GM18517 (cell line): ENCODE measurements around the gene AFAP1L1.
"Not testable (repeated sequence)": the region's sequence is repeated elsewhere in the genome, so short reads cannot be mapped to it uniquely, and the experiment has no call there.

Source experiments
- ATAC-seq: cut with Tn5 transposase; IDR thresholded peaks from one replicate; pipeline ENCODE4 v1.9.1; 2021; ENCODE audit warnings: mild to moderate bottlenecking, moderate library complexity; ENCODE audit not compliant: unreplicated experiment

Gene AFAP1L1

GRCh38 chr5:149260761-149261160 lies 10.9 kb upstream of the AFAP1L1 start:
- no peak for ATAC-seq

- ATAC-seq: no peak
Observed at GRCh38 chr5:149261246-149261645, 10.4 kb upstream of the AFAP1L1 start.

- no peak for ATAC-seq
Observed at GRCh38 chr5:149262315-149262714, 9.3 kb upstream of the AFAP1L1 start.

GRCh38 chr5:149264439-149265067 lies 7.1 kb upstream of the AFAP1L1 start:
- ATAC-seq: no peak

- ATAC-seq: no peak
Observed at GRCh38 chr5:149265068-149265465, 6.6 kb upstream of the AFAP1L1 start.

- ATAC-seq: no peak
Observed at GRCh38 chr5:149265597-149265996, 6.1 kb upstream of the AFAP1L1 start.

- ATAC-seq: no peak
Observed at GRCh38 chr5:149267241-149267973, 4.3 kb upstream of the AFAP1L1 start.

GRCh38 chr5:149268928-149269557 lies 2.6 kb upstream of the AFAP1L1 start:
- ATAC-seq: no peak

- no peak for ATAC-seq
Observed at GRCh38 chr5:149271195-149271715, 404 bp upstream of the AFAP1L1 start.

GRCh38 chr5:149272781-149273180 lies 1.1 kb downstream of the AFAP1L1 start:
- not testable (repeated sequence) for ATAC-seq

- no peak for ATAC-seq
Observed at GRCh38 chr5:149273237-149273636, 1.6 kb downstream of the AFAP1L1 start.

- ATAC-seq: no peak
Observed at GRCh38 chr5:149273950-149274349, 2.3 kb downstream of the AFAP1L1 start.

- no peak for ATAC-seq
Observed at GRCh38 chr5:149274939-149275338, 3.3 kb downstream of the AFAP1L1 start.

GRCh38 chr5:149277801-149278200 lies 6.1 kb downstream of the AFAP1L1 start:
- ATAC-seq: no peak

GRCh38 chr5:149278451-149279210 lies 7.0 kb downstream of the AFAP1L1 start:
- no peak for ATAC-seq

GRCh38 chr5:149279661-149280060 lies 8.0 kb downstream of the AFAP1L1 start:
- ATAC-seq: no peak

GRCh38 chr5:149280124-149280523 lies 8.5 kb downstream of the AFAP1L1 start:
- ATAC-seq: no peak

GRCh38 chr5:149280802-149281201 lies 9.1 kb downstream of the AFAP1L1 start:
- ATAC-seq: no peak

GRCh38 chr5:149282027-149282965 lies 10.6 kb downstream of the AFAP1L1 start:
- no peak for ATAC-seq

GRCh38 chr5:149282966-149283332 lies 11.3 kb downstream of the AFAP1L1 start:
- no peak for ATAC-seq
